ENCODE data around the gene TEDC2.
"Not testable (repeated sequence)": the region's sequence is repeated elsewhere in the genome, so short reads cannot be mapped to it uniquely, and the experiment has no call there.

TEDC2 gene

DNA sequence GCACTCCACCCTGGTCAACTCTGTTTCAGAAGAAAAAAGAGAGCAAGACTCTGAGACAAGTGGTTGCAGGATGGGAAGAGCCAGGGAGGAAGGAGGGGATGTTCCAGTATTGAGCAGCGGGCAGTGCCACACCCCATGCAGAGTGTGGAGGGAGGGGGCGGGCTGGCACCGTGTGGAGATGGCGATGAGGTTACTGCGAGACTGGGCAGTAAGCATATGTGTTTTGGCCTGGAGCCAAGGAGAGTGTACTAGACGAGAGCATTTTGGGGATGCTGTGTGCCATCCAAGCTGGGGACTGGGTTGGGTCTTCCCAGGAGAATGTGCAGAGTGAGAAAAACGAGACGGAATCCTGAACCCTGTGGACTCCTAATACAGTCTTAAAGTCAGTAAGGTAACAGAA, 18.4 kb downstream of the TEDC2 start:
- DNase-seq, result no peak

- not testable (repeated sequence) for DNase-seq
These were observed 20.1 kb downstream of the TEDC2 start for GRCh38 chr16:2479996-2480395.

DNA sequence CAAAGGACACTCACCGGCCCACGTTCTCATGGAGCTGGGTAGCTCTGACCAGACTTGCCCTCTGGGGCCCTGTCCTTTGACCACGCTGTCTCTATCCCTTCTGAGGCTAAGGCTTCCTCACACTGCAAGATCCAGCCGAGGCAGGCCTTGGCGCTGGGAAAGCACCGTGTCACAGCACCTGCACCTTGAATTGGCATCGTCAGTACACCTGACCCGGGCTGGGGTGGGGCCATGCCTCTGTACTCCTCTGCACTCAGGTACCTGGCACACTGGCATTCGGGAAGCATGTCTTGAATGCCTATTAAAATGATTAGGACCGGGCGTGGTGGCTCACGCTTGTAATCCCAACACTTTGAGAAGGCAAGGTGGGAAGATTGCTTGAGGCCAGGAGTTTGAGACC, 21.0 kb downstream of the TEDC2 start:
- DNase-seq, result no peak

- DNase-seq, result no peak
These were observed 21.8 kb downstream of the TEDC2 start for GRCh38 chr16:2481676-2482075.

GRCh38 chr16:2482249-2482648, 22.3 kb downstream of the TEDC2 start:
- no peak for DNase-seq

GRCh38 chr16:2482708-2483534, 23.0 kb downstream of the TEDC2 start:
- no peak for DNase-seq

- no peak for DNase-seq
These were observed 24.3 kb downstream of the TEDC2 start for GRCh38 chr16:2483939-2484897.

DNA sequence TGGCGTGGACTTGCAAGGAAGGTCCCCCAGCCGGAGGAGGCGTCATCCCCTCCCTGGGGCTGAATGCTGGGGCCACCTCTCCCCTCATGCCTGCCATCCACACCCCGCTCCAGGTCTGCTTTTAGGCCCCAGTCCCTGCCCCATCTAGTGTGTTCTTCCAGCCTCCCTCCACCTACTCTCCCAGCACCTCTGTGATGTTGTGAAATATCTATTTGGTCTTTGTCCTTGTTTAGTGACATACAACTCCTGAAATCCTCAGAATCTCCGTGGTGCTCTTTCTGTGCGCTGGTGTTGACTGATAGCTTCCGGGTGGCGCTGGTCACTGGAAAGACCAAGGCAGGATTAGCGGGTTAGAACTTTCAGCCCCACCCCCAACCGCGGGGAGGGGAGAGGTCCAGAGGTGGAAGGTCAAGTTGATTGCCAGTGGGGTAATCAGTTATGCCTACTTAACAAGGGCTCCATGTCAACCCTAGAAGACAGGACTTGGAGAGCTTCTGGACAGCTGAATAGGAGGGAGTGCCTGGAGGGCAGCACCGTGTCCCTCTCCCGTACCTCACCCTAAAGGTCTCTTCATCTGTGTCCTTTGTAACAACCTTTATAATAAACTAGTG, 25.1 kb downstream of the TEDC2 start:
- DNase-seq, result no peak

GRCh38 chr16:2485811-2486507, 26.1 kb downstream of the TEDC2 start:
- no peak for DNase-seq

GRCh38 chr16:2486645-2487516, 27.0 kb downstream of the TEDC2 start:
- peak; percentile 40 for DNase-seq

GRCh38 chr16:2487517-2487842, 27.6 kb downstream of the TEDC2 start:
- DNase-seq, result no peak

DNA sequence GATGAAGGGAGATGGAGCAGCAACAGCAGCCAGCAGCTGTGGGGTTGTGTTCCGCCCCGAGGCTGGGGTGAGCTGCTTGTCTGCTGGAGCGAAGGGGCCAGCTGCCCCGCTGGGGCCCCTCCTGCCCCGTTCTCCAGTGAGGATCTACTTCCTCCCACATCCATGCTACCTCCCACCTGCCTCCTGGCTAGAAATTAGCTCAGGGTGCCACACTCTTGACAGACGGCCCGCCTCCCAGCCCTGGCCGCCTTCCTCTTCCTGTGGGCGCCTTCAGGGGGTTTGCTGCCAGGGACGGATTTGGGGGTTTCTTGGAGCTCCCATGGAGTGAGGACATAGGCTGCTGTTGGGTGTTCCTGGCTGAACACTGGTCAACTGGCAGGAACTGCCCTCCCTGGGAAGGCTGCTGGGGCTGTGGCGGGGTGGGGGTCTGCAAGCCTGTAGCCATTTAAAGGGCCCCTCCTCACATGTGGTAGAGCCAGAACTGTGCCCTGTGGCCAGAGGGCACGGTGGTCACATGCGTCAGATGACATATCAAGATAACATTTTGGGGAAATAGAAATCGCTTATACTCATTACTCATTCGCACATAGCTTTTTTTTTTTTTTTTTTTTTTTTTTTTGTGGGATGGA, 28.1 kb downstream of the TEDC2 start:
- DNase-seq, result no peak

GRCh38 chr16:2489581-2489980, 29.7 kb downstream of the TEDC2 start:
- no peak for DNase-seq

GRCh38 chr16:2490190-2491105, 30.5 kb downstream of the TEDC2 start:
- DNase-seq, result no peak

DNA sequence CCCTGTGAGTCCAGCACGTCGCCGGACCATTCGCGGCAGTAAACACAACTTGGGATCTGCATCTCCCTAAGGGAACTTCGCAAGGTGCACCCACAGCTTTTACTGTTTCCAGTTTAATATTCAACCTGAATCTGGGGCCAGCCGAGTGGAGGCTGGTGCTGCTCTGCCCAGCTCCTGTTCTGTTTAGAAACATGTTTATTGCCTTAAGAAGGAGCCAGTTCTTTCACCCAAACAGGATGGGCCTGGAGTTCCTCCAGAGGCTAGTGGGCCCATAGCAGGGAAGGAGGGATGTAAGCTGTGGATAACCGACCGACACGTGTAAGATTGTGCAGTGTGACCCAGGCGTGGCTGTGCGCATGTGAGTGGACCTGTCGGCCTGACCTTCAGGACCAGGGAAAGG, 32.4 kb downstream of the TEDC2 start:
- no peak for DNase-seq

DNA sequence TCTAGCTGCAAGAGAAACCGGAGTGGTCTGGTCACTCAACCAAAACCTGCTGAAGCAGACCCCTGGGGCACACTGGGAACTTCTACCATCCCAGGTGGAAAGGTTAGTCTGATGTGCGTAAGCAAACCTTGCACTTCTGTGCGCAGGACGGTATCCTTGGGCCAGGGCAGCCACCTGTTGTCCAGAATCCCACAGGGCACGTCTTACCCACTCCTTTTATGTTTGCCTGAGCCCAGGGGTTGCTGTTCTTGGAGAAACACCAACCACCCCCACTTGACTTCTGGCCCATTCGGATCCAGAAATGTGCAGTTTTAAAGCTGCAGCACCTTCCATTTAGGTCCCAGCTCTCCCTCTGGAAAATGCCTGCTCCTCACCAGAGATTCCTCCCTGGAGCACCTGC, 33.7 kb downstream of the TEDC2 start:
- no peak for DNase-seq

GRCh38 chr16:2494616-2495015, 34.7 kb downstream of the TEDC2 start:
- DNase-seq, result no peak

GRCh38 chr16:2495041-2495440, 35.1 kb downstream of the TEDC2 start:
- DNase-seq, result no peak

DNA sequence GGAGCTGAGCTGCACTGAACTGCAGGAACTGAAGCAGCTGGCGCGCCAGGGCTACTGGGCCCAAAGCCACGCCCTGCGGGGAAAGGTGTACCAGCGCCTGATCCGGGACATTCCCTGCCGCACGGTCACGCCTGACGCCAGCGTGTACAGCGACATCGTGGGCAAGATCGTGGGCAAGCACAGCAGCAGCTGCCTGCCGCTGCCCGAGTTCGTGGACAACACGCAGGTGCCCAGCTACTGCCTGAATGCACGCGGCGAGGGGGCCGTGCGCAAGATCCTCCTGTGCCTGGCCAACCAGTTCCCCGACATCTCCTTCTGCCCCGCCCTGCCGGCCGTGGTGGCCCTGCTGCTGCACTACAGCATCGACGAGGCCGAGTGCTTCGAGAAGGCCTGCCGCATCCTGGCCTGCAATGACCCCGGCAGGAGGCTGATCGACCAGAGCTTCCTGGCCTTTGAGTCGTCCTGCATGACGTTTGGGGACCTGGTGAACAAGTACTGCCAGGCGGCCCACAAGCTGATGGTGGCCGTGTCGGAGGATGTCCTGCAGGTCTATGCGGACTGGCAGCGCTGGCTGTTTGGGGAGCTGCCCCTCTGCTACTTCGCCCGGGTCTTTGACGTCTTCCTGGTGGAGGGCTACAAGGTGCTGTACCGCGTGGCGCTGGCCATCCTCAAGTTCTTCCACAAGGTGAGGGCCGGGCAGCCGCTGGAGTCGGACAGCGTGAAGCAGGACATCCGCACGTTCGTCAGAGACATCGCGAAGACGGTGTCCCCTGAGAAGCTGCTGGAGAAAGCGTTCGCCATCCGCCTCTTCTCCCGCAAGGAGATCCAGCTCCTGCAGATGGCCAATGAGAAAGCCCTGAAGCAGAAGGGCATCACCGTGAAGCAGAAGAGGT, 36.6 kb downstream of the TEDC2 start:
- no peak for DNase-seq
